ENCODE measurements around the gene SLC27A4.

The SLC27A4 gene

GRCh38 chr9:128390150-128390812, 50.0 kb downstream of the SLC27A4 start:
- DNase-seq, result peak in 5 of 58 donors; percentile 35 to 82 (median 60)

GRCh38 chr9:128390813-128391711, 50.7 kb downstream of the SLC27A4 start:
- peak in 26 of 58 donors; percentile 21 to 82 (median 49) for DNase-seq

DNA sequence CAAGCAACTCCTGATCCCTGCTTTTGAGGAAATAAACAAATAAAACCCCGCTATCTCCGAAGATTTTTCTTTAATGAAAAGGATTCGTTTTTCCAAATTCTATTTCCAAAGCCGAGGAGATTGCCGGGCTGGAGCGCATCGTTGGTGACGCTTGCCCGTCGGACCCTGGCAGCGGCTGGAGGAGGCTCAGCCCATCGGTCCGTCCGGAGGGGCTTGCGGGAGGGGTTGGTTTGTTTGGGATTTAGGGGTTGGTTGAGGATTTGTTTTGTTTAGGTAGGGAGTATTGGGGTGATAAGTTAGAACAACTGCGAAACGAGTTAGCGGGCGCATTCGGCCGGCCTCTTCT, 51.6 kb downstream of the SLC27A4 start:
- no peak for DNase-seq

GRCh38 chr9:128392302-128393144, 52.2 kb downstream of the SLC27A4 start:
- DNase-seq, result no peak

DNA sequence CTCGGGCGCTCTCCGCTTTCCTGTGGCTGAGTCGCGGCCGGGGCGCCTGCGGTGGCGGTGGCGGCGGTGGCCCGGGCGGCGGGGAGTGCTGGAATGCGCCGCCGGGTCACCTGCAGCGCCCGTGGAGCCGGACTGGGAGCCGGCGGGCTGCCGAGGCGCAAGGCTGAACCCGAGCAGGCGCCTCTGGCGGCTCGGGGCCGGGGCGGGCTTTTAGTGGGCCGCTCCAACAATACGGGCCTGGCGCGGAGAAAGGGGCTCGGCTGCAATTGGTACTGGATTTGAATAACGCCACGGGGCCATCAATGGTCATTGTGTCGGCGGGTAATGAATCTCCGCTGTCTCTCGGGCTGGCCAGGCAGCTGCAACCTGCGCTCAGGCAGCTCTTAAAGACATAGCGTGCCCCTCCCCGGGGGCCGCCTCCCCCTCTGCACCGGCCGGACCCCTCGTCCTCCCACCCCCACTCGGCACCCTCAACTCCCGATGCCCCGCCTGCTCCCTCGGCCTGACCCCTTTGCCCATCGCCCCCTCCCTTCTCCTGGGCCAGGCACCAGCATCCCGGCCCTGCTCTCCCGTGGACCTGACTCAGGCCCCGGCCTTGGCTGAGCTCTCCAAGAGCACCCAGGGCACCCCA, 52.9 kb downstream of the SLC27A4 start:
- peak in 51 of 58 donors; percentile 30 to 95 (median 78) for DNase-seq

DNA sequence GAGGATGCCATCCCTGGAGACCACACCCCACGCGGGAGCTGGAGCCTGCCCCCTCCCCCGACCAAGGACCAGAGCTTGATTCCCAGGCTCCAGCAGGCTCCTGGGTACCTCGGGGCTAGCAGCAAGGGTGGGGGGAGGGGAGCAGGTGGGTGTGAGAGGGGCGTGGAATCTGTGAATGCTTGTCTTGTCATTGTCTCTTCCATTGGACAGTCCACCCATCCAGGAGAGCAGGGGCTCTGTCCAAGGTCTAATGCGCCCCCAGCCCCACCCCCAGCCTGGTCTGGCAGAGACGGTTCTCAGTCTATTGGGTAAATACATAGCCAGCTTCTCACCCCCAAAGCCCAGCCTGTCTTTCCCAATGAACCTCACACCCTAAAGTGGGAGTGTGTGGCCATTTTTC, 53.6 kb downstream of the SLC27A4 start:
- peak in 13 of 58 donors; percentile 35 to 81 (median 62) for DNase-seq

- peak in 29 of 58 donors; percentile 26 to 82 (median 59) for DNase-seq
Measured at GRCh38 chr9:128394379-128395168, 54.2 kb downstream of the SLC27A4 start.

GRCh38 chr9:128396970-128397613, 56.8 kb downstream of the SLC27A4 start:
- peak in 2 of 58 donors; percentile 35 to 40 for DNase-seq

GRCh38 chr9:128397831-128398230, 57.5 kb downstream of the SLC27A4 start:
- DNase-seq, result no peak

DNA sequence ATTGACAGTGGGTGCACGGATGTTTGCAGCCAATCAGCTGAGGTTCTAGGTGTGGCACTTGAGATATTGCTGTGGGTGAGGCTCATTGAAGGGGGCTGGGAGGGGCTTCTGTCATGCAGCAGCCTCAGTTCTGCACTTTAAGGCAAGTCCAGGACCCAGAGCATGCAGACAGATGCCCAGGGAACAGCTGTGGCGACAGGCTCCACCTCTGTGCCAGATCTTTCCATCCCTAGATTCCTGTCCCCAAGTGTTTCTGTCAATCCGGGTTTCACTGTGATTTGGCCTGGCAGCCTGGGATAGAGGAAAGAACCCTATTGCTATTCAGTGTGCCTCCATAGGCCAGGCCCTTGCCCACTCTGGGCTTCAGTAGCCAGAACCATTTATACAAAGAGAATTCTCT, 59.5 kb downstream of the SLC27A4 start:
- no peak for DNase-seq

DNA sequence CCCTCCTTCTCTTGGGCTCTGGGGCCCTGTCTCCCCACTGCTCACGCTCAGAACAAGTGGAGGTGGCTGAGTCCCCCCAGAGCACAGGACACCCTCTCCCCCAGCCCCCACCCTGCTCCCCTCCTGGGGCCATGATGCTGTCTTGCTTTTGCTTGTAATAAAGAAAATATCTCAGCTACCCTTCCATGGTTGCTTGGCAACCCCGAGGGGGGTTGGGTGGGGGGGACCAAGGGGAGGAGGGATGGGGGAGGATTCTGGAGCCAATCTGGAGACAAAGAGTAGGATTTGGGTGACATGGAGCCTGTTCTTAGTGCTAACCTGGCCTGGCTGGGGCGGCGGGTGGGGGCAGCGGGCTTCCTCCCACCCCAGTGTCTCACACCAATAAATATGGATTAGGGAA, 64.2 kb downstream of the SLC27A4 start:
- no peak for DNase-seq

DNA sequence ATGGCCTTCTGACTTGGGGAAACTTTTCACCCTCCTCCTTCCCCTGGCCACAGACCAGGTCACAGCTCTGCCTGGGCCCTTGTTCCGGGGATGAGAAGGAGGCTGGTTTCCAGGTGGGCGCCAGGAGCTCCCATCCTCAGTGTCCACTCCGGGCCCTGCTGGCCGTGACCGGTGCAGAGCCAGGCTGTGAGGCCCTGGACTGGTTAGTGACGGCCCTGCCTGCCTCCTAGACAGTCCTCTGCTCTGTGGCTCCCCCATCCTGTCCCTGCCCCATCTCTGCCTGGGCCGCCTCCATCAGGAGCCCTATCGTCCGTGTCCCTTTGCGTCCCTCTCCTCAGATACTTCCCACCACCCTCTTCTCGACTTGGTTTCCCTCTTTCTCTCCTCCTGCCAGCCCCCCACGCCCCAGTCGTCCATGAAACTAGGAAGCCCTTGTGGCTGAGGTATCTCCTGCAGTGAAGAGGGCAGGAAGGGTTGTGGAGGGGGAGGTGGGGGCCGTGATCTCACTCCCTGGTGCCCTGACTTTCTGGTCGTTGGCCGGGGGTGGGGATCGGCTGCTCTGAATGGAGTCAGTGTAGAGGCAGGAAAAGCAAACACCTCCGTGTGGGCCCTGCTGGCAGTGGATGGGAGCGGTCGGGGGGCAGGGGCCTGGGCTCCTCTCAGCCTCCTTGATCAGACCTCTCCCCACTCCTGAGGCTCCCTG, 64.9 kb downstream of the SLC27A4 start:
- DNase-seq, result peak in 17 of 58 donors; percentile 23 to 69 (median 54)

DNA sequence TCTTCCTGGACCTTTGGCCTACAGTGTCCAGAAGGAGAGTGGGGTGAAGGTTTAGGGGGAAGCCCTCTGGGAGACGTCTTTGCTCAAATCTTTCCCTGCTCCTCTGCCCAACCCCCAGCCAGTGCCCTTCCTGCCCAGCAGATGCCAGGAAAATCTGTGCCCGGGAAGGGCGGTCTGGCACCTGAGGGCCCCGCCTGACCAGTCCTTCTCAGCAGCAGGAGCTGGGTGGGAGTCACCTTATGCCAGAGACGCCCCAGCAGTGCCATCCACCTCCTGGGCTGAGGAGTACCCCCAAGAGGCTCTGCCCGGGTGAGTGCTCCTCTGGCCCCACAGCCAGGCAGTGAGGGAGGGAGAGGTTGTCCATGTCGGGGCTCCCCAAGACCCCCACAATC, 65.4 kb downstream of the SLC27A4 start:
- DNase-seq, result no peak

- DNase-seq, result no peak
Measured at GRCh38 chr9:128406848-128407391, 66.6 kb downstream of the SLC27A4 start.

DNA sequence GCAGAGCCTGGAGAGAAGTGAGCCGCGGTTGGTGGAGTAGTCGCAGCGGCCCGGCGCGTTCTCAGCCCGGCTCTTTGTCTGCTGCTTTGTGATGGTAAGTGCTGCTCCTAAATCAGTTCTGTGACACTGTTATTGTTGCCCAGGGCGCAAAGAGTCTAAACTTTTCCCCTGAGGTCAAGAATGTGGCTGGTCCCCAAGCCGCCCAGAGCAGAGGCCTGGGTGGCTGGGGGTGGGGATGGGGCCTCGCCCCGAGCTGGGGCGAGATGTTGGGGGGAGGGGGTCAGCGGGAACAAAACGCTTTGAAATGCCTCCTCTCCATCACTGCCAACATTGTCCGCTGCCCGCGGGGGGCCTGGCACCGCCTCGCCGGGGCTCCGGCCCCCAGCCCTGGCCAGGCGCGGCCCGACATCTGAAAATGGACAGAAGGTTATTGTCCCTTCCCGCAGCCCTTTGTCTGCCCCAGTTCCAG, 68.7 kb downstream of the SLC27A4 start:
- peak in 49 of 58 donors; percentile 29 to 95 (median 79) for DNase-seq

DNA sequence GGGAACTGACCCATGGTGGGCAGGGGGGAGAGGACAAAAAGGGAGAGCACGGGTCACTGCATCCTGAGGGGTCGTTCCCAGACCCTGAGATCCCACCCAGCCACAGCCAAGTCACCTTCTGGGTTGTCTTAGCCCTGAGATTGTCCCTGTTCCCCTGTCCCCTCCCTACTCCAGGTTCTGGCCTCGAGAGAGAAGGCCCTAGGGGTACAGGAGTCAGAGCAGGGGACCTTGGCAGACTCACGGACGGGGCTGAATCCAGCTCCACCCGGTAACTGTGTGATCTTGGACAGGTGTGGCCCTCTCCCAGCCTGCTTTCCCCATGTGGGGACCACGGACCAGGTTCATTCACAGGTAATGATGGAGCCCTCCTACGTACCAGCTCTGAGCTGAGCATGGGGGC, 69.1 kb downstream of the SLC27A4 start:
- peak in 2 of 58 donors; percentile 54 to 81 for DNase-seq

DNA sequence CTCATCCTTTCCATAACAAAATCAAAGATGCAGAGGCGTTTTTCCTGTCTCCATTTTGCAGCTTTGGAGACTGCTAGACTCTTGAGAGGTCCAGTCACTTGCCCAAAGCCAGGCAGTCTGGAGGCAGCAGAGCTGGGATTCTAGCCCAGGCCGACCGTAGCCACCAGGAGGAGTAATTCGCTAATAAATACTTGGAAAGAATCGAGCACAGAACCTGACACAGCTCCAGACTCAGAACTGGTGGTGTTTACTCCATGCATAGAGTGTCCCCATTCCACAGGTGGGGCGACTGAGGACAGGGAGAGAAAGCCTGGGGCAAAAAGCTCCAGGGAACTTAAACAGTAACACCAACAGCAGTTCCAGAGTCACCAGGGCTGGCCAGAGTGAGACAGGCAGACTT, 69.7 kb downstream of the SLC27A4 start:
- DNase-seq, result peak in 20 of 58 donors; percentile 27 to 75 (median 52)

Data from anterior cingulate cortex (tissue), 58 donors.